Neural progenitor cell (in vitro differentiated cells): ENCODE data around the gene EPB41L4A. TPM values are rescaled to one million over a fixed set of nuclear protein-coding genes. Genes with fewer than 3 reads are reported as not detected.

Experiments used
- DNase-seq: peaks from one replicate; pipeline ENCODE4 v3.0.0-alpha.2; 2016; ENCODE audit warnings: low spot score
- H2AFZ ChIP-seq: fragments of 200-600 bp; sonication (generic); replicated peaks from 2 replicates; pipeline ENCODE4 v1.6.1; 2016; ENCODE audit warnings: antibody characterized with exemption
- H3F3A ChIP-seq: fragments of 200-600 bp; sonication (generic); 2 replicates; pipeline ENCODE4 v1.6.1; 2016; ENCODE audit warnings: antibody characterized with exemption, low read depth
- H3K27ac ChIP-seq: fragments of 200-600 bp; sonication (generic); 2 replicates; pipeline ENCODE4 v1.5.1; 2016; ENCODE audit warnings: mild to moderate bottlenecking
- H3K27me3 ChIP-seq: fragments of 200-600 bp; sonication (generic); 2 replicates; pipeline ENCODE4 v1.6.1; 2016; ENCODE audit warnings: mild to moderate bottlenecking, moderate library complexity
- H3K36me3 ChIP-seq: fragments of 200-600 bp; sonication (generic); 2 replicates; pipeline ENCODE4 v1.5.1; 2016
- H3K4me1 ChIP-seq: fragments of 200-600 bp; sonication (generic); 2 replicates; pipeline ENCODE4 v1.6.1; 2016; ENCODE audit warnings: mixed run types
- H3K4me2 ChIP-seq: fragments of 200-600 bp; sonication (generic); 2 replicates; pipeline ENCODE4 v1.6.1; 2016
- H3K4me3 ChIP-seq: fragments of 200-600 bp; sonication (generic); 2 replicates; pipeline ENCODE4 v1.5.1; 2016
- H3K79me2 ChIP-seq: fragments of 200-600 bp; sonication (generic); 2 replicates; pipeline ENCODE4 v1.6.1; 2016; ENCODE audit warnings: low read depth
- H3K9ac ChIP-seq: fragments of 200-600 bp; sonication (generic); 2 replicates; pipeline ENCODE4 v1.6.1; 2016
- H3K9me3 ChIP-seq: fragments of 200-600 bp; sonication (generic); 2 replicates; pipeline ENCODE4 v1.5.1; 2016; ENCODE audit warnings: low read depth
- H4K20me1 ChIP-seq: fragments of 200-600 bp; sonication (generic); 2 replicates; pipeline ENCODE4 v1.6.1; 2016; ENCODE audit warnings: low read depth
- H3K27ac Mint-ChIP-seq: 3 replicates; pipeline ENCODE4 v1.8.0; 2021; ENCODE audit warnings: mixed read lengths
- H3K27me3 Mint-ChIP-seq: 2 replicates; pipeline ENCODE4 v1.8.0; 2022; ENCODE audit warnings: low read depth, mild to moderate bottlenecking, inconsistent platforms, moderate library complexity, mixed read lengths; ENCODE audit not compliant: insufficient read depth
- H3K36me3 Mint-ChIP-seq: 3 replicates; pipeline ENCODE4 v1.8.0; 2021; ENCODE audit warnings: mixed read lengths
- H3K4me1 Mint-ChIP-seq: 3 replicates; pipeline ENCODE4 v1.8.0; 2021; ENCODE audit warnings: mixed read lengths
- H3K4me3 Mint-ChIP-seq: 3 replicates; pipeline ENCODE4 v1.8.0; 2021; ENCODE audit warnings: mild to moderate bottlenecking, moderate library complexity, mixed read lengths
- H3K9me3 Mint-ChIP-seq: 3 replicates; pipeline ENCODE4 v1.8.0; 2020; ENCODE audit warnings: mixed read lengths
- CTCF ChIP-seq: fragments of 200-600 bp; sonication (generic); IDR thresholded peaks from 2 replicates; pipeline ENCODE4 v1.5.1; 2017; ENCODE audit warnings: antibody characterized with exemption, mild to moderate bottlenecking
- EZH2 ChIP-seq: fragments of 200-600 bp; sonication (generic); IDR thresholded peaks from 2 replicates; pipeline ENCODE4 v1.6.1; 2017; ENCODE audit warnings: antibody characterized with exemption, mild to moderate bottlenecking, moderate library complexity
- EZH2phosphoT487 ChIP-seq: fragments of 200-600 bp; sonication (generic); IDR thresholded peaks from 2 replicates; pipeline ENCODE4 v1.6.1; 2017; ENCODE audit warnings: antibody characterized with exemption
- total RNA-seq: library from RNA; depleted of rRNA; stranded (reverse); fragments of >200 nt; gene quantifications from 2 replicates; pipeline ENCODE4 v1.2.3, GENCODE V29; 2015; ENCODE audit warnings: low replicate concordance

Gene EPB41L4A
- total RNA-seq, 1 donor from 2014 or later, result 2.7 TPM

- H3K4me3 Mint-ChIP-seq, result peak overlapping the region; percentile 88
- H3K36me3 Mint-ChIP-seq, result peaks cover 1% of the 10 kb centered on the region
- no peak overlapping the region for H3K27ac Mint-ChIP-seq
- Histone ChIP-seq H3K9me3 (no peaks in the 10 kb centered on the region), H3K36me3 (no peaks in the 10 kb centered on the region), H3K4me1 (peaks cover 10% of the 10 kb centered on the region), H3K27me3 (peaks cover 70% of the 10 kb centered on the region), H2AFZ (peak overlapping the region; percentile 95), H3K9ac (no peak overlapping the region), H3K4me2 (peak overlapping the region; percentile 87), H3K79me2 (no peaks in the 10 kb centered on the region), H3K4me3 (peak overlapping the region; percentile 88), H3F3A (peaks cover 18% of the 10 kb centered on the region), H3K27ac (no peak overlapping the region), H4K20me1 (peaks cover 10% of the 10 kb centered on the region)
- H3K4me1 Mint-ChIP-seq, result peaks cover 42% of the 10 kb centered on the region
- peak; percentile 52 for DNase-seq
- peaks cover 9% of the 10 kb centered on the region for H3K27me3 Mint-ChIP-seq
- H3K9me3 Mint-ChIP-seq, result no peaks in the 10 kb centered on the region
- TF ChIP-seq EZH2 (peak; percentile 71), CTCF (no peak)
These were observed 982 bp downstream of the EPB41L4A start for GRCh38 chr5:112417931-112418658.

GRCh38 chr5:112415552-112415951 lies 3.5 kb downstream of the EPB41L4A start:
- Histone ChIP-seq H2AFZ (no peak overlapping the region), H3K36me3 (no peaks in the 10 kb centered on the region), H3K9me3 (no peaks in the 10 kb centered on the region), H3K4me1 (peaks cover 9% of the 10 kb centered on the region), H3K27ac (no peak overlapping the region), H3K4me2 (no peak overlapping the region), H3K9ac (no peak overlapping the region), H3F3A (peaks cover 18% of the 10 kb centered on the region), H4K20me1 (peaks cover 10% of the 10 kb centered on the region), H3K79me2 (no peaks in the 10 kb centered on the region), H3K4me3 (no peak overlapping the region), H3K27me3 (peaks cover 45% of the 10 kb centered on the region)
- Mint-ChIP-seq H3K4me3 (no peak overlapping the region), H3K27ac (no peak overlapping the region), H3K9me3 (no peaks in the 10 kb centered on the region), H3K4me1 (peaks cover 64% of the 10 kb centered on the region), H3K36me3 (peaks cover 5% of the 10 kb centered on the region), H3K27me3 (peaks cover 9% of the 10 kb centered on the region)
- no peak for DNase-seq
- TF ChIP-seq EZH2phosphoT487, result no peak
- TF ChIP-seq EZH2, result no peak
- no peak for TF ChIP-seq CTCF

GRCh38 chr5:112413611-112414010 lies 5.5 kb downstream of the EPB41L4A start:
- H3K27ac ChIP-seq, result no peak overlapping the region
- peaks cover 73% of the 10 kb centered on the region for H3K4me1 Mint-ChIP-seq
- H3K4me3 Mint-ChIP-seq, result peak overlapping the region; percentile 37

More at GRCh38 chr5:112413611-112414010, 5.5 kb downstream of the EPB41L4A start:
- H3K27me3 ChIP-seq, result peaks cover 26% of the 10 kb centered on the region
- H3K9ac ChIP-seq, result no peak overlapping the region
- Mint-ChIP-seq H3K9me3 (no peaks in the 10 kb centered on the region), H3K27me3 (peaks cover 9% of the 10 kb centered on the region), H3K27ac (no peak overlapping the region), H3K36me3 (peaks cover 14% of the 10 kb centered on the region)
- no peak overlapping the region for H3K4me3 ChIP-seq
- H3K9me3 ChIP-seq, result no peaks in the 10 kb centered on the region
- peaks cover 10% of the 10 kb centered on the region for H4K20me1 ChIP-seq
- TF ChIP-seq CTCF (no peak), EZH2 (no peak), EZH2phosphoT487 (no peak)
- no peaks in the 10 kb centered on the region for H3K36me3 ChIP-seq
- no peaks in the 10 kb centered on the region for H3K79me2 ChIP-seq
- H3K4me1 ChIP-seq, result peaks cover 16% of the 10 kb centered on the region
- H2AFZ ChIP-seq, result no peak overlapping the region
- H3K4me2 ChIP-seq, result no peak overlapping the region
- peaks cover 10% of the 10 kb centered on the region for H3F3A ChIP-seq
- no peak for DNase-seq
